DMS53 treated with DMSO at 0.1 percent for 48 hours (cell line): ENCODE data around the gene SLC39A11.
"Not testable (repeated sequence)": the region's sequence is repeated elsewhere in the genome, so short reads cannot be mapped to it uniquely, and the experiment has no call there.

Experiments
- DNase-seq: peaks from one replicate; lab custom pipeline; 2025; ENCODE audit not compliant: unreplicated experiment; lab: John Stamatoyannopoulos, UW

Gene SLC39A11

GRCh38 chr17:72726936-72727335 is 365.6 kb downstream of the SLC39A11 start:
- peak; percentile 71 for DNase-seq

- DNase-seq, result peak; percentile 73
These were observed 366.9 kb downstream of the SLC39A11 start for GRCh38 chr17:72725433-72726068.

GRCh38 chr17:72724267-72724666 is 368.2 kb downstream of the SLC39A11 start:
- DNase-seq, result no peak

GRCh38 chr17:72723711-72724110 is 368.8 kb downstream of the SLC39A11 start:
- no peak for DNase-seq

- DNase-seq, result no peak
These were observed 372.0 kb downstream of the SLC39A11 start for GRCh38 chr17:72720494-72720825.

GRCh38 chr17:72719578-72720493 is 372.7 kb downstream of the SLC39A11 start:
- no peak for DNase-seq

GRCh38 chr17:72719206-72719577 is 373.3 kb downstream of the SLC39A11 start:
- DNase-seq, result no peak

GRCh38 chr17:72717676-72718075 is 374.8 kb downstream of the SLC39A11 start:
- no peak for DNase-seq

- no peak for DNase-seq
These were observed 375.2 kb downstream of the SLC39A11 start for GRCh38 chr17:72717276-72717675.

- no peak for DNase-seq
These were observed 376.4 kb downstream of the SLC39A11 start for GRCh38 chr17:72715906-72716572.

- no peak for DNase-seq
These were observed 378.0 kb downstream of the SLC39A11 start for GRCh38 chr17:72714357-72714966.

GRCh38 chr17:72713701-72714100 is 378.8 kb downstream of the SLC39A11 start:
- DNase-seq, result no peak

- no peak for DNase-seq
These were observed 380.8 kb downstream of the SLC39A11 start for GRCh38 chr17:72711521-72712310.

- no peak for DNase-seq
These were observed 381.7 kb downstream of the SLC39A11 start for GRCh38 chr17:72710834-72711233.

GRCh38 chr17:72710202-72710601 is 382.3 kb downstream of the SLC39A11 start:
- no peak for DNase-seq

GRCh38 chr17:72708682-72709081 is 383.8 kb downstream of the SLC39A11 start:
- DNase-seq, result not testable (repeated sequence)

- no peak for DNase-seq
These were observed 384.6 kb downstream of the SLC39A11 start for GRCh38 chr17:72707881-72708280.

GRCh38 chr17:72706396-72706981 is 386.0 kb downstream of the SLC39A11 start:
- no peak for DNase-seq

GRCh38 chr17:72705905-72706395 is 386.5 kb downstream of the SLC39A11 start:
- DNase-seq, result no peak

GRCh38 chr17:72702998-72703397 is 389.5 kb downstream of the SLC39A11 start:
- no peak for DNase-seq
